CD4-positive, alpha-beta T cell (primary cell): ENCODE results near the gene SECTM1. TPM values are rescaled to one million over a fixed set of nuclear protein-coding genes. Genes with fewer than 3 reads are reported as not detected.

Experiments used
- ATAC-seq: fragments of 200-7000 bp; cut with Tn5 transposase; one replicate; pipeline ENCODE4 v1.10.0; 2022; ENCODE audit warnings: mild to moderate bottlenecking; ENCODE audit not compliant: poor library complexity
- CTCF ChIA-PET: fragments of 350-600 bp; sonication (Branson Sonifier 250); formaldehyde crosslinking; loops from one replicate; lab custom pipeline; 2021; ENCODE audit warnings: antibody characterized with exemption, inconsistent platforms; lab: Charles Lee
- POLR2A ChIA-PET: fragments of 350-600 bp; sonication (Branson Sonifier 250); formaldehyde crosslinking; loops from one replicate; lab custom pipeline; 2021; ENCODE audit warnings: antibody characterized with exemption, inconsistent platforms; lab: Charles Lee
- DNase-seq, 14 experiments: peaks; one replicate each; pipeline ENCODE4 v3.0.0-alpha.2; 2013 to 2020; ENCODE audit warnings: mixed read lengths in 2 of 14
- H3K27ac ChIP-seq, 2 donors: one replicate each; pipeline versions ENCODE4 v1.5.1 to v1.7.0; 2013; ENCODE audit warnings: low read length in 2 of 2, low read depth in 1 of 2, mild to moderate bottlenecking in 1 of 2
- H3K27me3 ChIP-seq, 2 experiments: 1 replicate in 1 of 2; 2 replicates in 1 of 2; pipeline versions ENCODE4 v1.6.1 to v1.7.0; 2013; ENCODE audit warnings: low read length in 2 of 2, control low read depth in 1 of 2, mild to moderate bottlenecking in 1 of 2, moderate library complexity in 1 of 2; ENCODE audit not compliant: insufficient read depth in 2 of 2, control insufficient read depth in 1 of 2
- H3K36me3 ChIP-seq: one replicate; pipeline ENCODE4 v1.6.1; 2013; ENCODE audit warnings: low read length, control low read depth; ENCODE audit not compliant: insufficient read depth
- H3K4me1 ChIP-seq: one replicate; pipeline ENCODE4 v1.6.1; 2013; ENCODE audit warnings: low read length, control low read depth; ENCODE audit not compliant: insufficient read depth
- H3K4me3 ChIP-seq: one replicate; pipeline ENCODE4 v1.5.1; 2013; ENCODE audit warnings: mild to moderate bottlenecking, low read length, moderate library complexity
- H3K9me3 ChIP-seq, 2 experiments: 1 replicate in 1 of 2; 2 replicates in 1 of 2; pipeline versions ENCODE4 v1.6.1 to v1.7.0; 2013; ENCODE audit warnings: low read length in 2 of 2, mild to moderate bottlenecking in 2 of 2, control low read depth in 1 of 2, moderate library complexity in 1 of 2; ENCODE audit not compliant: control insufficient read depth in 1 of 2, insufficient read depth in 1 of 2
- H3K27ac Mint-ChIP-seq: one replicate; pipeline ENCODE4 v1.8.0; 2020; ENCODE audit warnings: mixed read lengths
- H3K27me3 Mint-ChIP-seq: one replicate; pipeline ENCODE4 v1.8.0; 2021; ENCODE audit warnings: mixed read lengths
- H3K36me3 Mint-ChIP-seq: one replicate; pipeline ENCODE4 v1.8.0; 2021; ENCODE audit warnings: low read depth, mixed read lengths
- H3K4me1 Mint-ChIP-seq: one replicate; pipeline ENCODE4 v1.8.0; 2021; ENCODE audit warnings: low read depth, mixed read lengths
- H3K4me3 Mint-ChIP-seq: one replicate; pipeline ENCODE4 v1.8.0; 2020; ENCODE audit warnings: mild to moderate bottlenecking, mixed read lengths
- H3K9me3 Mint-ChIP-seq: one replicate; pipeline ENCODE4 v1.8.0; 2020; ENCODE audit warnings: mixed read lengths
- intact Hi-C, 2 experiments: fragments of 100-400 bp; cut with DNase I in 1 of 2; cut with micrococcal nuclease in 1 of 2; formaldehyde crosslinking; loops; one replicate each; pipeline versions ENCODE4 v1.15.1 to v1.9.0; 2023 to 2025; cut with DNase I, micrococcal nuclease
- total RNA-seq, 174 experiments: library from RNA in 2 of 174; stranded (reverse) in 2 of 174; gene quantifications; one replicate each; pipeline ENCODE4 v1.2.3 and lab custom pipeline; 2021 to 2026
- TF ChIP-seq, protein P1 (sequence below): fragments of 200-600 bp; IDR thresholded peaks from one replicate; pipeline ENCODE4 v1.8.0; 2022; ENCODE audit warnings: antibody characterized with exemption, mild to moderate bottlenecking

Gene SECTM1
- total RNA-seq, 2 experiments from 2014 or later, result 2.1 to 3.1 TPM

DNA sequence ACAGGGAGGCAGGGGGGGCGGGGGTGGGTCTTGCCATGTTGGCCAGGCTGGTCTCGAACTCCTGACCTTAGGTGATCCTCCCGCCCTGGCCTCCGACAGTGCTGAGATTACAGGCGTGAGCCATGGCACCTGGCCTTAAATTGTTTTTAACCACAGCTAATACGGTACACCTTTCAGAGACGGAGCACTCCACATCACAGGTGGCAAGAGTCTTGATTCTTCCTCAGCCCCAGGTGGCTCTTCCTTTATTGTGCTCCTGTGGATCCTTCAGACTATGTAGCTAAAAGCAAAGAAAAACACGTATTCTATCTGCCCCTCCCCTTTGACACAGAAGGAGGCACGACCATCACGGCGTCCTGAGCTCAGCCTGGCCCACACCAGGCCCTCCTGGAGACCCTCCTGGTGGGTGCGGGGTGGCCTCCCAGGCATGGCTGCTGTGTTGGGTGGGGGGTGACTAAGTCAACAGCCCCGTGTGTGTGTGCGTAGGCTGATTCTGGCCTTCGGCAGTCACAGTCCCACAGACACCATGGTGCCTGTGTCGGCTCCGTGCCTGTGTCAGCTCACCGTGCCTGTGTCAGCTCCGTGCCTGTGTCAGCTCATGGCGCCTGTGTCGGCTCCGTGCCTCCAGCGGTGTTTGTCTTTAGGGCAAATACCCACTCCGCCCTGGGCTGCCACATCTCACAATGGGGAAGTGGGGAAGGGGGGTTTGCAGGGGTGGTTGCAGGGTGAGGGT is 10.8 kb upstream of the SECTM1 start:
- H3K4me3 Mint-ChIP-seq, result no peak overlapping the region
- Histone ChIP-seq H3K36me3 (no peaks in the 10 kb centered on the region), H3K9me3 (no peaks in the 10 kb centered on the region), H3K4me1 (peaks cover 8% of the 10 kb centered on the region), H3K27ac (no peak overlapping the region), H3K4me3 (no peak overlapping the region), H3K27me3 (no peaks in the 10 kb centered on the region)
- no peak for DNase-seq
- TF ChIP-seq, protein P1, sequence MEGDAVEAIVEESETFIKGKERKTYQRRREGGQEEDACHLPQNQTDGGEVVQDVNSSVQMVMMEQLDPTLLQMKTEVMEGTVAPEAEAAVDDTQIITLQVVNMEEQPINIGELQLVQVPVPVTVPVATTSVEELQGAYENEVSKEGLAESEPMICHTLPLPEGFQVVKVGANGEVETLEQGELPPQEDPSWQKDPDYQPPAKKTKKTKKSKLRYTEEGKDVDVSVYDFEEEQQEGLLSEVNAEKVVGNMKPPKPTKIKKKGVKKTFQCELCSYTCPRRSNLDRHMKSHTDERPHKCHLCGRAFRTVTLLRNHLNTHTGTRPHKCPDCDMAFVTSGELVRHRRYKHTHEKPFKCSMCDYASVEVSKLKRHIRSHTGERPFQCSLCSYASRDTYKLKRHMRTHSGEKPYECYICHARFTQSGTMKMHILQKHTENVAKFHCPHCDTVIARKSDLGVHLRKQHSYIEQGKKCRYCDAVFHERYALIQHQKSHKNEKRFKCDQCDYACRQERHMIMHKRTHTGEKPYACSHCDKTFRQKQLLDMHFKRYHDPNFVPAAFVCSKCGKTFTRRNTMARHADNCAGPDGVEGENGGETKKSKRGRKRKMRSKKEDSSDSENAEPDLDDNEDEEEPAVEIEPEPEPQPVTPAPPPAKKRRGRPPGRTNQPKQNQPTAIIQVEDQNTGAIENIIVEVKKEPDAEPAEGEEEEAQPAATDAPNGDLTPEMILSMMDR, result no peak
- ChIA-PET CTCF (interaction anchor here (0.7 kb wide), 1 partner anchor 46 kb away, joined by 4 read pairs; no protein-coding TSS in a partner anchor), POLR2A (no interaction called here)
- peaks cover 7% of the 10 kb centered on the region for H3K27me3 Mint-ChIP-seq
- ATAC-seq, result no peak
- H3K36me3 Mint-ChIP-seq, result no peaks in the 10 kb centered on the region
- intact Hi-C loops, result no loop called here
- H3K9me3 Mint-ChIP-seq, result no peaks in the 10 kb centered on the region
- H3K4me1 Mint-ChIP-seq, result peaks cover 6% of the 10 kb centered on the region
- H3K27ac Mint-ChIP-seq, result no peak overlapping the region

- H3K27ac Mint-ChIP-seq, result no peak overlapping the region
- ChIA-PET CTCF (interaction anchor here (0.7 kb wide), 1 partner anchor 45 kb away, joined by 4 read pairs; no protein-coding TSS in a partner anchor), POLR2A (interaction anchor here (1.1 kb wide), 1 partner anchor 45 kb away, joined by 3 read pairs; no protein-coding TSS in a partner anchor)
- peaks cover 8% of the 10 kb centered on the region for H3K4me1 ChIP-seq
- H3K9me3 Mint-ChIP-seq, result no peaks in the 10 kb centered on the region
- DNase-seq (no peak), ATAC-seq (no peak)
- no peak overlapping the region for H3K27ac ChIP-seq
- no peaks in the 10 kb centered on the region for H3K36me3 ChIP-seq
- intact Hi-C loops, result no loop called here
- TF ChIP-seq, protein P1, result no peak
- H3K36me3 Mint-ChIP-seq, result no peaks in the 10 kb centered on the region
- no peaks in the 10 kb centered on the region for H3K9me3 ChIP-seq
- H3K4me1 Mint-ChIP-seq, result peaks cover 6% of the 10 kb centered on the region
- H3K27me3 Mint-ChIP-seq, result peaks cover 7% of the 10 kb centered on the region
- H3K4me3 Mint-ChIP-seq, result no peak overlapping the region
- no peaks in the 10 kb centered on the region for H3K27me3 ChIP-seq
- no peak overlapping the region for H3K4me3 ChIP-seq
These were observed 10.0 kb upstream of the SECTM1 start for GRCh38 chr17:82343560-82343959.

DNA sequence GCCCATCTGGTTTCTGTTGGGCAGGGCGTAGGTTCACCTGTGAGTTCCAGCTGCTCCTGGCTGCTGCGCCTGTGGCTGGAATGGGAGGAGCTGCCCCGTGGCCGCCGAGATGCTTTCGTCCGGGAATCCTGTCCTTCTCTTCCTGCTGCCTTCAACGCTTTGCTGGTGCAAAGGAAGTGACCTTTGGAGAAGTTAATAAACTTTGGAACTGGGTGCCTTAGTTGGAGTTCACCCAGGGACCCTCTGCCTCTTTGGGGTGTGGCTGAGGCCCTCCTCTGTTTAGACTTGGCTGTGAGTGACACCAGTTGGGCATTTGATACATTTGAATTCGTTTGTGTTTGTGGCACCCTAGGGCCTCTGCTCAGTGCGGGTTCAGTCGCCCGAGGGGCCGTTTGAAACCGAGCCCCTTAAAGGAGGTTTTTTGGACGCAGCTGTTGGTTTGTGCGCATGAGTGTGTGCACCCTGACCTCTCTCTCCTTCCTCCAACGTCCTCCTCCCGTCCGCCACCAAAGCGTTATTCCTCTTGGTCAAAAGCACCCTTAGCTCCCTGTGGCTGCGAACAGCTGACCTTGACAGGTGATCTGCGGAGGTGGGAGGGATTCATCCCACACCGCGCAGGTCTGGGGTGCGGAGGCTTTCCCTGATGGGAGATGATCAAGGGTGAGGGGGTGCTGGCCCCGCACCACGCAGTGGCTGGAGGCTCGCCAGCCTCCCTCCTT is 9.0 kb upstream of the SECTM1 start:
- H3K27me3 ChIP-seq, result no peaks in the 10 kb centered on the region
- Mint-ChIP-seq H3K36me3 (no peaks in the 10 kb centered on the region), H3K9me3 (no peaks in the 10 kb centered on the region), H3K4me1 (peaks cover 6% of the 10 kb centered on the region), H3K4me3 (no peak overlapping the region), H3K27me3 (peaks cover 7% of the 10 kb centered on the region), H3K27ac (no peak overlapping the region)
- no peak for DNase-seq
- TF ChIP-seq, protein P1, result no peak
- peaks cover 8% of the 10 kb centered on the region for H3K4me1 ChIP-seq
- no peak for ATAC-seq
- ChIA-PET CTCF (no interaction called here), POLR2A (interaction anchor here (1.1 kb wide), 1 partner anchor 44 kb away, joined by 3 read pairs; no protein-coding TSS in a partner anchor)
- no peak overlapping the region for H3K4me3 ChIP-seq
- H3K9me3 ChIP-seq, result no peaks in the 10 kb centered on the region
- H3K27ac ChIP-seq, result no peak overlapping the region
- intact Hi-C loops, result no loop called here
- H3K36me3 ChIP-seq, result no peaks in the 10 kb centered on the region
